OCI-LY7 (cell line): ENCODE results near the gene THAP12.

ENCODE experiments used
- CTCF ChIP-seq: fragments of 200-600 bp; sonication (generic); conservative IDR thresholded peaks from 2 replicates; pipeline ENCODE4 v1.5.1; 2014; ENCODE audit warnings: mild to moderate bottlenecking, antibody characterized with exemption, low read length, moderate library complexity, mixed read lengths
- EZH2phosphoT487 ChIP-seq: fragments of 200-600 bp; sonication (generic); IDR thresholded peaks from 2 replicates; pipeline ENCODE4 v1.6.1; 2018; ENCODE audit warnings: low read depth, borderline replicate concordance, mild to moderate bottlenecking, mixed run types, antibody characterized with exemption, low read length, moderate library complexity, mixed read lengths

- TF ChIP-seq CTCF, result no peak
- TF ChIP-seq EZH2phosphoT487, result no peak
These were observed 45.7 kb upstream of the THAP12 start for GRCh38 chr11:76426660-76427059.
